HG02678 (cell line): ENCODE measurements around the gene DUOXA2.
"Not testable (repeated sequence)": the region's sequence is repeated elsewhere in the genome, so short reads cannot be mapped to it uniquely, and the experiment has no call there.

ENCODE experiments used
- ATAC-seq: cut with Tn5 transposase; IDR thresholded peaks from one replicate; pipeline ENCODE4 v1.9.1; 2021; ENCODE audit warnings: mild to moderate bottlenecking, moderate library complexity; ENCODE audit not compliant: unreplicated experiment

DUOXA2 gene

DNA sequence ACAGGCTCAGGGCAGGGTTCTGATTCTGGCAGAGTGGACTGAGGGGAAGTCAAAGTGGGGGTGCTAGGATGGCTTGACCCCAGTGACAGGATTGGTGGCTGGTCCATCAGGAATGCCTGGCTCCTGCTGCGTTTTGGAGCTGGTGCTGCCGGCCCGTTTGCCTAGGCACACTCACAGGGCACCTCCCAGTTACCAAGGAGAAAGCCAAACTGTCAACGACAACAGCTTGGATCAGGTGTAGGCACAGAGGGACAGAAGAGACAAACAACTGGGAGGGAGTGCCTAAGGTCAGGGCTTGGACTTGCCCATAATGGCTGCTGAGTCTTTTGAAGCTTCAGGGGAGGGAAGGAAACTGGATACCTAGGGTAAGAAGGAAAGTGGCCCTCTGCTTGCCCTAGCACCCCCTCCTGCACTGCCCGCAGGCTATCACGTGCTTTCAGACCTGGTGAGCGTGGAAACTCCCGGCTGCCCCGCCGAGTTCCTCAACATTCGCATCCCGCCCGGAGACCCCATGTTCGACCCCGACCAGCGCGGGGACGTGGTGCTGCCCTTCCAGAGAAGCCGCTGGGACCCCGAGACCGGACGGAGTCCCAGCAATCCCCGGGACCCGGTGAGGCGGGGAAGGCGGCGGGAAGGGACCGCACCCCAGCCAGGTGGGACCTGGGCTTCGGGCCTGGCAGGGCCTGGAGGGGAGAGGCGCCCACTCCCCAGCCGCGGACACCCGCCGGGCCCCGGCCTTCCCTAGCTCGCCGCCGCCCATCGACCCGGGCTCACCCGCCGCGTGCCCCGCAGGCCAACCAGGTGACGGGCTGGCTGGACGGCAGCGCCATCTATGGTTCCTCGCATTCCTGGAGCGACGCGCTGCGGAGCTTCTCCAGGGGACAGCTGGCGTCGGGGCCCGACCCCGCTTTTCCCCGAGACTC is 20.8 kb downstream of the DUOXA2 start:
- no peak for ATAC-seq

DNA sequence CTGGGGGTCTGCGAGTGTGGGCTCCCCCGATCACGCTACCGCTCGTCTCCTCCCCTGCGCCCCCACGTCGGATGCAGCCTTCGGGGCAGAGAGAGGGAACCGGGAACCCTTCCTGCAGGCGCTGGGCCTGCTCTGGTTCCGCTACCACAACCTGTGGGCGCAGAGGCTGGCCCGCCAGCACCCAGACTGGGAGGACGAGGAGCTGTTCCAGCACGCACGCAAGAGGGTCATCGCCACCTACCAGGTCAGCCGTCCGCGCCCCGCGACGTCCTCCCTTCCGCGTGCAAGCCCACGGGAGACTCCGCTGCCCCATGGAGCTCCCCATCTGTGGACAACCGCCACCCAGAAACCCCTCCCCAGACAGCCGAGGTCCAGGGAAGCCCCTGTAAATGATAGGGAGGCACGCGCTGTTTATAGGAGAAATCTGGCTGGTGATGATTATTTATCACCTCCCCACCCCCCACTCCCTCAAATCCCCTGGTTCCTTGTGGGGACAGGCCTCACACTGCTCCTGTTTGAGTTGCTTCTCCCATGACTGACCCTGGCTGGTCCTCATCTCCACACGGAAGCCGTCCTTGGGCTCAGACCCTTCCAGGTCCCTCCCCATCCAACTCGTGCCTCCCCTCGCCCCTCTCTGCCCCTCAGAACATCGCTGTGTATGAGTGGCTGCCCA is 21.7 kb downstream of the DUOXA2 start:
- ATAC-seq = not testable (repeated sequence)

DNA sequence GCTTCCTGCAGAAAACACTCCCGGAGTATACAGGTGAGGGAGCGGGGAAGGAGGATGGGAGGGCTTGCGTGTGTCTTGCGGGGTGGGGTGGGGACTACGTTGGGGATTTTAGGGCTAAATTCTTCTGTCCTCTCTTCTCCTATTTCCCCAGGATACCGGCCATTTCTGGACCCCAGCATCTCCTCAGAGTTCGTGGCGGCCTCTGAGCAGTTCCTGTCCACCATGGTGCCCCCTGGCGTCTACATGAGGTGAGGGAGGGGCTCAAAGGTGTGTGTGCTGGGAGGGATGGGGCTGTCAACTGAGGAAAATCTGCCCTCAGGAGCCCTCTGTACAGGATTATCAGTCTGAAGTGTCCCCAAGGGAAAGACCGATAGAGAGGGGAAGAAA is 22.2 kb downstream of the DUOXA2 start:
- no peak for ATAC-seq

DNA sequence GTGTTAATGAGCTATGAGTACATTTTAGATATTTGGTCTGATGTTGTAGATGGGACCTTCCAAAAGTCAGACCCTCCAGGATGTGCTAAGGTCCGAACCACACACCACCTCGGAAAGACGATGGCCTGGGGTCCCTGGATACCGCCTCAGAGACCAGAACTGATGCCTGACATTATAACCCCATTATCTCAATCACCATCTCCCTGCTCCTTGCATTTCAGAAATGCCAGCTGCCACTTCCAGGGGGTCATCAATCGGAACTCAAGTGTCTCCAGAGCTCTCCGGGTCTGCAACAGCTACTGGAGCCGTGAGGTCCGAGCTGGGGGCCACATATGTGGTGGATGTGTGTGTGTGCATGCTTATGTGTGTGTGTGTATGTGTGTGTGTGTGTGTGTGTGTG is 23.6 kb downstream of the DUOXA2 start:
- ATAC-seq = no peak

DNA sequence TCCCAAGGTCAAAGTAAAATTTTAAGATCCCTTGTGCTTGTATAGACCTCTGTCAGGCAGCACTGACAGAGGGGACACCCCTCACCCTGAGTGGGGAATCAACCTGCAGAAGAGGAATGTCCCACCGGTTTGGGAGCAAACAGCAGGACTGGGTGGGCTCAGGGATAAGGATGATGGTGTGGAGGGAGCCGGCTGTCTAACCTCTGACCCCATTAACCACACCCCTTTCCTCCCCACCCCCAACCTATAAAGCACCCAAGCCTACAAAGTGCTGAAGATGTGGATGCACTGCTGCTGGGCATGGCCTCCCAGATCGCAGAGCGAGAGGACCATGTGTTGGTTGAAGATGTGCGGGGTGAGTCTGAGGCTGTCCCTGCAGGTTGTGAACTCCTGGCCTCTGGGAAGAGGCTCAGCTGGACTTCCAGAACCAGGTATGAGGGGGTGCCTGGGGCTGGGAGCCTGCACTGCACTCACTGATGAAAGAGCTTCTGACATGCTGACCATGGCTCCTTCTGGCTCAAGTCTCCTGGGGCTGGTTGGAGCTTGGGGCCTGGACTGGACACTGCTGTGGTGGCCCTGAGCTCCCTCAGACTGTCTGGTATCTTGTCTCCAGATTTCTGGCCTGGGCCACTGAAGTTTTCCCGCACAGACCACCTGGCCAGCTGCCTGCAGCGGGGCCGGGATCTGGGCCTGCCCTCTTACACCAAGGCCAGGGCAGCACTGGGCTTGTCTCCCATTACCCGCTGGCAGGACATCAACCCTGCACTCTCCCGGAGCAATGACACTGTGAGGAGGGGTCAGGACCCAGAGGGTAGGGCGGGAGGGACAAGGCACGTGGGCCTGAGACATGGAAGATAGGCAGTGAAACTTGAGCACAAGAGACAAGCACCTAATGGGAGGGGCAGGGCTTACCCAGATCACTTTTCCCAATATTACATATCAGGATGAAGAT is 25.0 kb downstream of the DUOXA2 start:
- ATAC-seq = no peak

DNA sequence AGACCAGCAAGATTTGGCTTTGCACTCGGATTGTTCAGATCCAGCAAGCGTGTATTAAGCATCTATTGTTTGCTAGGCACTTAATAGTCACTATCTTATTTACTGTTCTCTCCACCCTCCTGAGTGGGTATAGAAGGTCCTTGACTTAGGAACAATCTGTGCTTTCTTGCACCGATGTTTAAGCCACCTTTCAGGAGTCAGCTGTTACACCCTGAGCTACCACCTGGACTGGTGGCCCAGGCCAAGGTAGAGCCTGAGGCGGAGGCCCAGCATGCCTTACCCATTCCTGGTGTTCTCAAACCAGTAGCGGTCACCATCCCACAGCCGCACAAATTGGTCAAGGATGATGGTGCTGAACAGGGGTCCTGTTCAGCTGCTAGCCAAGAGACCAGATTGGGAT is 25.6 kb downstream of the DUOXA2 start:
- no peak for ATAC-seq

DNA sequence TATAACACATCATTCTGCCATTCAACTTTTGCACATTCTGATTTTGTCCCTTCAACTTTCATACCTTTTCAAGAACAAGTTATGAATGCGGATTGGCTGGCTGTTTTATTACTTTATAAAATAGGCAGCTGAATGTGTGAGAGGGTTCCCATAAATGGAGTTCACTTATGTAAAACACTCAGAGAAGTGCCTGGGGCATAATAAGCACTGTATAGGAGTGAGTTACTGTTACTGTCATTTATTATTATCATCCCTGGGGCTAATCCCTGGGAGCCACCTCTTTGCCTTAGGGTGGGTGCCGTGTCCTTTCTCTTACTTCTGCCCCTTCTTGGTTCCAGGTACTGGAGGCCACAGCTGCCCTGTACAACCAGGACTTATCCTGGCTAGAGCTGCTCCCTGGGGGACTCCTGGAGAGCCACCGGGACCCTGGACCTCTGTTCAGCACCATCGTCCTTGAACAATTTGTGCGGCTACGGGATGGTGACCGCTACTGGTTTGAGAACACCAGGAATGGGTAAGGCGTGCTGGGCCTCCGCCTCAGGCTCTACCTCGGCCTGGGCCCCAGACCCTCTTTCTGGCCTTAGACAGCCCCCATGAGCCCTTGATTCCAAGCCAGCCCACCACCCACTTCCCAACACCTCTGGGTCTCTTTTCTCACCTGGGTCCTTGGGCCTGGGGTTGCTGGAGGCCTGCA is 26.6 kb downstream of the DUOXA2 start:
- no peak for ATAC-seq

DNA sequence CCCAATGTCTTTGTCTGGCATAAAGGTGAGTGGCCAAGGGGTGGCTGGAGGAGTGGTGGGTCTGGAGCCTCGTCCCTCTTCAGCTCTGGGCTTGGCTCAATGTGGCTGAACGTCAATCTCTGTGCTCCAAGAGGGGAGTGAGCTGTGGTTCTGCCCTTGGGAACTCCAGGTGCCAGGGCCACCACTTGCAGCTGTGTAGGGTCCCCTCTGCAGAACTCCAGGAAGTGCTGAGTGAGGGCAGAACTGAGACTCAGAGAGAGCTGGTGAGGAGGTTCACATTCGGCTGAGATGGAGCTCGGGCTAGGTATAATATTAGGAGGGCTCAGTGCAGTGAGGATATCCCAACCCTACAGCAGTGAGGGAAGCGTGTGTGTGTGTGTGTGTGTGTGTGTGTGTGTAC is 27.3 kb downstream of the DUOXA2 start:
- ATAC-seq = no peak

DNA sequence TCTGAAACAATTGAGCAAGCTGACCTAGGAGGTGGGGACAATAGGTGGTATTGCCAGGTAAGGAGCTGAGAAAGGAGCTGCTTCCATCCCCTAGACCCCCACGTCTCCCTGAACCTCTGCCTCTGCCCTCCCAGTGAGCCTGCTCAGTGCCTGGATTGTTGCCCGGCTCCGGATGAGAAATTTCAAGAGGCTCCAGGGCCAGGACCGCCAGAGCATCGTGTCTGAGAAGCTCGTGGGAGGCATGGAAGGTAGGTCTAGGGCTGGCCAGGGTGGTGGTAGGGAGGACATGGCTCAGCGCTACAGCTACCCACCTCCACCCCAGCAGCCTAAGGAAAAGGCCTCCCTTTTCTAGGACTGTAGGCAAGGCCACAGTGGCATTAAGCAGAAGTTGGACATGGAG is 28.9 kb downstream of the DUOXA2 start:
- no peak for ATAC-seq

DNA sequence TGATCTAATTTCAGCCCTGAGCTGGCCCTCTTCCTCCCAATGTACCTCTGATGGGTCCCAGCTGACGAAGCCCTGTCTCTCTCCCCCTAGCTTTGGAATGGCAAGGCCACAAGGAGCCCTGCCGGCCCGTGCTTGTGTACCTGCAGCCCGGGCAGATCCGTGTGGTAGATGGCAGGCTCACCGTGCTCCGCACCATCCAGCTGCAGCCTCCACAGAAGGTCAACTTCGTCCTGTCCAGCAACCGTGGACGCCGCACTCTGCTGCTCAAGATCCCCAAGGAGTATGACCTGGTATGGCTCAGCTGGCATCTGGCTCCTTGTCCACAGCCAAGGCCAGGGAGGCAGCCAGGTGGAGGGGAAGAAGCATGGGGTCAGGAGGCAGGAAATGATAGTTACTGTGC is 29.8 kb downstream of the DUOXA2 start:
- no peak for ATAC-seq

DNA sequence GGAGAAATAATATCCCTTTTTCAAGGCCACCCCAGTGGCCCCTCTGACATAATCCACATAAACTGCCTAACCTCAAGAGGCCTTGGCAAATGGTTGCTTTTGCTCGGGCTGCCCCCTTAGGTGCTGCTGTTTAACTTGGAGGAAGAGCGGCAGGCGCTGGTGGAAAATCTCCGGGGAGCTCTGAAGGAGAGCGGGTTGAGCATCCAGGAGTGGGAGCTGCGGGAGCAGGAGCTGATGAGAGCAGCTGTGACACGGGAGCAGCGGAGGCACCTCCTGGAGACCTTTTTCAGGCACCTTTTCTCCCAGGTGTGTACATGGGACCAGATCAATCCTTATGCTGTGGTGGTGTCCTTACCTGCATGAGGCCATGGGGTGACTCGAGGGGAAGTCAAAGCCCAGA is 30.6 kb downstream of the DUOXA2 start:
- ATAC-seq = no peak

DNA sequence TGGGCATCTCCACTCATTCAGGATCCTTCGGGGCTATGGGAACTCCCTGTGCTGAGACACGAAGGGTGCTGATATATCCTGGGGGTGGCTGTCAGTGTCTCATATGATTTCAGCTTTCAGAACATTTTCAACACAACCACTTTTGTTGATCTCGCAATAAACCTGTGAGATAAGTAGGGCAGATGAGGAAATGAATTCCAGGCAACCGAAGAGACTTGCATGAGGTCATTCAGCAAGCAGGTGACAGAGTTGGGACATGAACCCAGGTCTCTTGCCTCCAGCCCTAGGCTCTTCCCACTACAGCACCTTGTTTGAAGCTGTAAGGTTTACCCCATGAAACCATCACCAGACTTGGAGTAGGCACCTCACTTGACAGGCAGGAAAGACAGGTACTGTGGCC is 32.3 kb downstream of the DUOXA2 start:
- ATAC-seq = no peak

DNA sequence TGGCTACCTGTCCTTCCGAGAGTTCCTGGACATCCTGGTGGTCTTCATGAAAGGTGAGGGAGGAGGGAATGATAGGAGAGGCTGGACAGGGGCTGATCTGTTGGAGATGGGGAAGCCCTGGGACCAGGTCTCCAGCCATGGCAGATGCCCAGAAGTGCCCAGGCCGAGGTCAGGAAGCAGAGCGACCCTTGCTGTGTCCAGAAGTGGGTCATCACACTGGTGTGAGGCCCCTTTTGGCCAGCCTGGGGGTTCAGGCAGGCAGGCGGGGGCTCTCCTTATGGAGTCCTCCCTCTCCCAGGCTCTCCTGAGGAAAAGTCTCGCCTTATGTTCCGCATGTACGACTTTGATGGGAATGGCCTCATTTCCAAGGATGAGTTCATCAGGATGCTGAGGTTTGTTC is 33.5 kb downstream of the DUOXA2 start:
- ATAC-seq = no peak

DNA sequence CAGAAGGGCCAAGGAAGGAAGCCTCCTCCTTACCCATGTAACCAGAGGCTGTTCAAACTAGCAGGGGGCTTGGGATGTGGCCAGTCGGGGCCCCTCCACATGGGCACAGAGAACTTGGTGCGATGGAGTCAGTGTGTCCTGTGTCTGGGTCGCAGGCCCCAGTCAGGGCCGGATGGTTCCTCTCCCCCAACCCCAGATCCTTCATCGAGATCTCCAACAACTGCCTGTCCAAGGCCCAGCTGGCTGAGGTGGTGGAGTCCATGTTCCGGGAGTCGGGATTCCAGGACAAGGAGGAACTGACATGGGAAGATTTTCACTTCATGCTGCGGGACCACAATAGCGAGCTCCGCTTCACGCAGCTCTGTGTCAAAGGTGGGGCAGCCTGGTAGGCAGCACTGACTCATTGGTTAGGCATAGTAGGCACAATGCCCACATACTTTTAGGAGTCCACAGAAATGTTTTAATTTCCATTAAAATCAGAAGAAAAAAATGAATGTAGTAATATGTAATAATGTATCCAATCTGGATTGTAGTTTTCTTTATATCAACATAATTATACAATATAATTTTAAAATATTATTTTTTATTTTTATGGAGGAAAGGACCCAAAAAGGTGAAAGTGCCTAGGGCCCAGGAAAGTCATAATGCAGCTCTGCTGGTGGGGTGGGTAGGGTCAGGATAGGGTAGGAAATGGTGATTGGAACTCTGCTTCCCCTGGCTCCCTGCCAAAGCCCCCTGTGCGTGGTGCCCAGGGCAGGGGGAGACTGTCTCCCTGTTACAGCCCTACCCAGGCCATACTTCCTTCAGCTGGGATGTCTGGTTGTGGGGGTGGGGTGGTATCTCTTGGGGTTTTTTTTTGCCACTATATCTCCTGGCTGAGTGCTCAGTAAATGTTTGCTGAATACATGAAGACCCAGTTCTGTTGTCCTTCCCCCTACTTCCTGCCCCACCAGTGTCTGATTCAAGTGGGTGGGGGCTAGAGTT is 34.2 kb downstream of the DUOXA2 start:
- ATAC-seq = no peak

DNA sequence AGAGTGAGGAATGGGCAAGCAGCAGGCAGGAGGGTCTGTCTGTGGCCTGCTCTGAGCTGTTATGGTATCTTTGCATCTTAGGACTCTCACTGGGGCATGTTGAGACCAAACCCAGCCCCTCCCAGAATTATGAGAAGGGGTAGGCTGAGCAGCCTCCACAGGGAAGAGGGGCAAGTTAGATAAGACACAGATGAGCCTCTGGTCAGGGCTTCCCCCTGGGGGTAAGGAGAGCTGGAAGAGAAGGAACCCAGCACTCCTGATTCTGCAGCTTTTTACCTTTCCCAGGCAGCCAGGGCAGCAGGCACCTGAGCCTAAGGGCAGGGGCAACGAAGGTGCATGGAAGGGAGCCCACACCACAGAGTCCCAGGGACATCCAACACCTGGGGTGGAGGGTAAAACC is 34.9 kb downstream of the DUOXA2 start:
- no peak for ATAC-seq

DNA sequence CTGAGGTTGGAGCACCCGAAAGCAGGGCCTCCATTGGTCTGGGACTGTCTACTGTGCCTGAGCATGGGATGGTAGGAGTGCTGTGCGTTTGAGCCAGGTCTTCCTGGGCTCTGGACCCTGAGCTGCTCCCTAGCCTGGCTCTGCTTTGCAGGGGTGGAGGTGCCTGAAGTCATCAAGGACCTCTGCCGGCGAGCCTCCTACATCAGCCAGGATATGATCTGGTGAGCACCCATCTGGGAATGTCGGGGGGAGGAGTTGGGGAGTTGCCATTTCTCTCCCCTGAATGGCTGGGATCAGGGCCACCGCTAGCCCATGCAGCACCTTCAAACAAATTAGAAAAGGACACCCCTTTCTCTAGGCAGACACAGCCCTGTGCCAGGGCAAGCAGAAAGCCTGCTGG is 36.4 kb downstream of the DUOXA2 start:
- ATAC-seq = no peak

DNA sequence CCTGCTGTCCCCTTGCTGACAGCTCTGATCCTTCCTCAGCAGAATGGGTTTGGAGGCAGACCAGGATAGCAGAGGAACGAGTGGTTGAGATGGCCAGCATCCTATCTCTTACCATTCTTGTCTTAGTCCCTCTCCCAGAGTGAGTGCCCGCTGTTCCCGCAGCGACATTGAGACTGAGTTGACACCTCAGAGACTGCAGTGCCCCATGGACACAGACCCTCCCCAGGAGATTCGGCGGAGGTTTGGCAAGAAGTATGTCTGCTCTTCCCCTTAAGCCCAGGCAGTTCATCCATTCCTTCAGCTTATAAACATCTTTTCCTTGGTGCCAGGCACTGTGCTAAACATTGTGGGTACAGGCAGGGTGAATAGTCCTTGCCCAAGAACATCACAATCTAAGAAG is 36.9 kb downstream of the DUOXA2 start:
- ATAC-seq = no peak

DNA sequence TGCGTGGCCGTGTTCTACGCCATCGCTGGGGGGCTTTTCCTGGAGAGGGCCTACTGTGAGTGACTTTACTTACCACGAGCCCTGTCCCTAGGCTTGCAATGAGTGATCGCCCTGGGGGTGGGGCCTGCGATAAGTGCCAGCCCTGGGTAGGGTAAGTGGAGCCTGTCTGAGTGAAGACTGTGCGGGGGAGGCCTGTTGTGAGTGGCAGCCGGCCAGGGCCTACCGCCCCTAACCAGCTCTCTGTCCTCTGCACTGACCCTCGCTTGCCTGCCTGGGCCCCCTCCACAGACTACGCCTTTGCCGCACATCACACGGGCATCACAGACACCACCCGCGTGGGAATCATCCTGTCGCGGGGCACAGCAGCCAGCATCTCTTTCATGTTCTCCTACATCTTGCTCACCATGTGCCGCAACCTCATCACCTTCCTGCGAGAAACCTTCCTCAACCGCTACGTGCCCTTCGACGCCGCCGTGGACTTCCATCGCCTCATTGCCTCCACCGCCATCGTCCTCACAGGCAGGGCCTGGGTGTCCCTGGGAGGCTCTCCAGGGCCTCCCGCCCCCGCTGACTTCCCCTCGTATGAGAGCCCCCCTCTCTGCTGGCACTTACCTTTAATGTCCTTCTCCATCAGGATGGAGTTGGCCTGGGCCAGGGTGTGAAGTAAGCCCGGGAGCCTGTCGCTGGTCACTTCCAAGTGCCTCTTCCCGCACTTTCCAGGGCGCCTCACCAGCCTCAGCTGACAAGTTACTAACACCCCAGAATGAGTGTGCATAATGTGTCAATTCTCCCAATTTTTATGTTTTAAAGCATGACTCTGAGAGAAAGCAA is 38.1 kb downstream of the DUOXA2 start:
- no peak for ATAC-seq

DNA sequence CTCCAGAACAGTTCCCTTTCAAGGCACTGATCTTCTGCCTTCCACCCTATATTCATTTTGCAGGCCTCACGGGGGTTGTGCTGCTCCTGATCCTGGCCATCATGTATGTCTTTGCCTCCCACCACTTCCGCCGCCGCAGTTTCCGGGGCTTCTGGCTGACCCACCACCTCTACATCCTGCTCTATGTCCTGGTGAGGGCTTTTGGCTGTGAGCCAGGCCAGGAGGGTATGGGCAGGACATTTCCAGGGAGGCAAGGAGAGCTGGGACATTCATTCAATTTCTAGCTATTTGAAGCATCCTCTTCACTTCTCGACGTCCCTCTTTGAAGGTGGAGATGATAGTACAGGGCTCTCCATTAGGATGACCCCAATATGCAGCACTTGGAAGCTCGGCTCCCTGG is 41.6 kb downstream of the DUOXA2 start:
- no peak for ATAC-seq
